ENCODE measurements around the gene GNG7. TPM values are rescaled to one million over a fixed set of nuclear protein-coding genes. Genes with fewer than 3 reads are reported as not detected.

Gene GNG7
- total RNA-seq, 1 experiment from 2014 or later, result 9.6 TPM

GRCh38 chr19:2556221-2557092 lies 146.0 kb downstream of the GNG7 start:
- no peak overlapping the region for H3K4me3 Mint-ChIP-seq
- no peak for TF ChIP-seq ZNF317 (CRISPR knock-in tag; IDR thresholded peaks at IDR 0.05; ENCODE audit: borderline replicate concordance, low read depth)

GRCh38 chr19:2555422-2556220 lies 146.9 kb downstream of the GNG7 start:
- POLR2A ChIA-PET, result interaction anchor here (1.3 kb wide), 1 partner anchor 12 kb away, joined by 5 read pairs; no protein-coding TSS in a partner anchor
- no peak for DNase-seq (ENCODE audit: low spot score)

More at GRCh38 chr19:2556221-2557092, 146.0 kb downstream of the GNG7 start:
- Mint-ChIP-seq H3K9me3 (no peaks in the 10 kb centered on the region), H3K27me3 (ENCODE audit: low read depth) (no peaks in the 10 kb centered on the region), H3K4me1 (peaks cover 10% of the 10 kb centered on the region), H3K36me3 (no peaks in the 10 kb centered on the region), H3K27ac (peak overlapping the region; percentile 35)
- CTCF ChIA-PET, result interaction anchor here (2.1 kb wide), 1 partner anchor 55 kb away, joined by 7 read pairs; no protein-coding TSS in a partner anchor
- POLR2A ChIA-PET, result interaction anchor here (1.3 kb wide), 1 partner anchor 13 kb away, joined by 5 read pairs; no protein-coding TSS in a partner anchor
- DNase-seq (ENCODE audit: low spot score) (no peak), ATAC-seq (peak; percentile 34; the same call in 1 of the 2 replicates)

GRCh38 chr19:2554856-2555255 lies 147.6 kb downstream of the GNG7 start:
- no peaks in the 10 kb centered on the region for H3K36me3 Mint-ChIP-seq
- no peaks in the 10 kb centered on the region for H3K27me3 Mint-ChIP-seq (ENCODE audit: low read depth)
- H3K4me3 Mint-ChIP-seq, result no peak overlapping the region
- TF ChIP-seq EMX1 (CRISPR knock-in tag; IDR thresholded peaks at IDR 0.05), result no peak
- TF ChIP-seq ATF3 (CRISPR knock-in tag; conservative IDR thresholded peaks at IDR 0.05), result no peak
- TF ChIP-seq OVOL2 (CRISPR knock-in tag; IDR thresholded peaks at IDR 0.05; ENCODE audit: borderline replicate concordance), result no peak
- TF ChIP-seq HMGXB4 (CRISPR knock-in tag; IDR thresholded peaks at IDR 0.05), result no peak
- TF ChIP-seq ATF1 (CRISPR knock-in tag; IDR thresholded peaks at IDR 0.05), result no peak
- no peak for TF ChIP-seq E2F1 (CRISPR knock-in tag; IDR thresholded peaks at IDR 0.05)
- TF ChIP-seq SMAD4 (CRISPR knock-in tag; IDR thresholded peaks at IDR 0.05), result no peak
- CTCF ChIA-PET, result interaction anchor here (0.7 to 2.1 kb wide), 3 partner anchors 14 to 77 kb away, joined by 3 to 7 read pairs (median 3); no protein-coding TSS in a partner anchor
- 0 out of 2 replicates have a peak overlapping the region, but pooled peaks have one; percentile 45 for H3K27ac Mint-ChIP-seq
- no peak for ATAC-seq
- H3K4me1 Mint-ChIP-seq, result peaks cover 9% of the 10 kb centered on the region
- H3K9me3 Mint-ChIP-seq, result no peaks in the 10 kb centered on the region
- POLR2A ChIA-PET, result interaction anchor here (0.7 kb wide), 1 partner anchor 57 kb away, joined by 4 read pairs; no protein-coding TSS in a partner anchor
- DNase-seq (ENCODE audit: low spot score), result no peak

More at GRCh38 chr19:2555422-2556220, 146.9 kb downstream of the GNG7 start:
- Mint-ChIP-seq H3K4me3 (no peak overlapping the region), H3K27ac (0 out of 2 replicates have a peak overlapping the region, but pooled peaks have one; percentile 34), H3K9me3 (no peaks in the 10 kb centered on the region), H3K27me3 (ENCODE audit: low read depth) (no peaks in the 10 kb centered on the region), H3K4me1 (peaks cover 10% of the 10 kb centered on the region), H3K36me3 (no peaks in the 10 kb centered on the region)
- TF ChIP-seq FOXK1 (CRISPR knock-in tag; IDR thresholded peaks at IDR 0.05) (no peak), GTF2I (CRISPR knock-in tag; conservative IDR thresholded peaks at IDR 0.05) (no peak), NR1H2 (CRISPR knock-in tag; IDR thresholded peaks at IDR 0.05) (no peak), ZNF532 (CRISPR knock-in tag; IDR thresholded peaks at IDR 0.05; ENCODE audit: borderline replicate concordance) (no peak), ZNF121 (CRISPR knock-in tag; IDR thresholded peaks at IDR 0.05) (no peak), ESRRA (CRISPR knock-in tag; IDR thresholded peaks at IDR 0.05; ENCODE audit: borderline replicate concordance) (no peak), ATF1 (CRISPR knock-in tag; IDR thresholded peaks at IDR 0.05) (no peak), NR2C2 (CRISPR knock-in tag; IDR thresholded peaks at IDR 0.05) (no peak)
- ATAC-seq, result no peak; the same call in 1 of the 2 replicates
- CTCF ChIA-PET, result interaction anchor here (2.1 kb wide), 1 partner anchor 56 kb away, joined by 7 read pairs; no protein-coding TSS in a partner anchor

Data from WTC11 (cell line).